SJCRH30 (cell line): ENCODE measurements around the gene RPS6KB2. TPM values are rescaled to one million over a fixed set of nuclear protein-coding genes. Genes with fewer than 3 reads are reported as not detected.
"Not testable (repeated sequence)": the region's sequence is repeated elsewhere in the genome, so short reads cannot be mapped to it uniquely, and the experiment has no call there.

ENCODE experiments used
- DNase-seq, 2 experiments: peaks; one replicate each; pipeline ENCODE4 v3.0.0-alpha.2; 2015 to 2020
- H3K27ac ChIP-seq: fragments of 250-450 bp; sonication (Bioruptor Pico); 2 replicates; pipeline ENCODE4 v1.5.1; 2020; ENCODE audit warnings: mild to moderate bottlenecking, moderate library complexity
- H3K27me3 ChIP-seq: fragments of 250-450 bp; sonication (Bioruptor Pico); 2 replicates; pipeline ENCODE4 v1.5.1; 2020; ENCODE audit warnings: mild to moderate bottlenecking, moderate library complexity
- H3K36me3 ChIP-seq: fragments of 250-450 bp; sonication (Bioruptor Pico); 2 replicates; pipeline ENCODE4 v1.5.1; 2020; ENCODE audit warnings: mild to moderate bottlenecking, moderate library complexity
- H3K4me1 ChIP-seq: fragments of 250-450 bp; sonication (Bioruptor Pico); 2 replicates; pipeline ENCODE4 v1.5.1; 2020; ENCODE audit warnings: mild to moderate bottlenecking, moderate library complexity
- H3K4me3 ChIP-seq: fragments of 250-450 bp; sonication (Bioruptor Pico); 2 replicates; pipeline ENCODE4 v1.5.1; 2020; ENCODE audit warnings: mild to moderate bottlenecking, moderate library complexity
- H3K9me3 ChIP-seq: fragments of 250-450 bp; sonication (Bioruptor Pico); replicated peaks from 2 replicates; pipeline ENCODE4 v1.5.1; 2020; ENCODE audit warnings: mild to moderate bottlenecking, moderate library complexity
- total RNA-seq: library from RNA; depleted of rRNA; stranded (reverse); fragments of >200 nt; shearing (Covaris generic); gene quantifications from 2 replicates; pipeline ENCODE4 v1.2.3, GENCODE V29; 2014

Gene RPS6KB2
- total RNA-seq, 1 experiment from 2014 or later, result 33.5 TPM

DNA sequence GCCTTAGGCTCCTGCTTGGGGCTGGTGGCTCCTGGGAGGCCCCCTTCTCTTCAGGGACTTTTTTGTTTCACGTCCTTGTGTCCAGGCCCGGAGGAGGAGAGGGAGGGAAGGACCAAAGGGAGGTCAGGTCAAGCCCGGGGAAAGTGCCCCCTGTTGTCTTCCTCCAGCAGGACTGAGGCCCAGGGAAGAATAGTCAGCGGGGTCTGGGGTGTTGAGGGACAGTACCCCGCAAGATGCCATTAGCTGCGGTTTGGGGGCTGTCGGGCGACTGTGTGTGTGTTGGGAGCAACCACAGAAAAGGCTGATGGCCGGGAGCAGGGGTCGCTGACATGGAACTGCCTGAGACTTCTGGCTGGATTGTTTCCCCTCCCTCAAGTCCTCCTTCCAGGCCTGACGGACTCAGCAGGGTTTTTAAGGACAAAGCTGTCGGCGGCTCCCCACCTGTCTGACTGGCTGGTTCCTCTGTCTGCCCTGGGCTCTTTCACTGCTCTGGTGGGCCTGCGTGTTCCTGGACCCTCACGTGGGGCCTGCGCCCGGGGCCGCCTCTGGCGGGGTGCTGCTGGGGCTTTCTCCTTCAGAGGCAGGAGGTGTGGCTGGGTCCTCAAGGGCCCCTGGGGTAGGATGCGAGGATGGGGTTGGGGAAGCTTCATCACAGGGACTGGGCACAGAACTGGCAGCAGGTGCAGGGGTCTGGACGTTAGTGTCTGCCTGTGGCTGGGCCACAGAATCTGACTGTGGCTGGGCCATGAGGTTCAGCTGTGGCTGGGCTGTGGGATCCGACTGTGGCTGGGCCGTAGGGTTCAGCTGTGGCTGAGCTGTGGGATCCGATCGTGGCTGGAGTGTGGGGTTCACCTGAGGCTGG lies 22.7 kb downstream of the RPS6KB2 start:
- no peak for DNase-seq
- no peak overlapping the region for H3K27ac ChIP-seq

DNA sequence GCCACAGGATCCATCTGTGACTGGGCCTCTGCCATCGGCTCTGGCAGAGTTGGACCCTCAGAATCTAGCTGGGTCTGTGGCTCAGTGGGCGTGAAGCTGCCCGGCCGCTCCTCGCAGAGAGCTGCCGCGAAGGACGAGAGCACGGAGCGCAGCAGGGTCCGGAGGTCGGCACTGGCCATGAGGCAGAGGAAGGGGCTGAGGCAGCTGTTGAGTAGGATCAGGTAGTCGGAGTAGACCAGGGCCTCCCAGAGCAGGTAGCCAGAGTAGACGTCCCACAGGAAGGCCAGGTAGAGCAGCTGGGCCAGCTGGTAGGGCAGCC lies 23.3 kb downstream of the RPS6KB2 start:
- no peak overlapping the region for H3K27ac ChIP-seq

More for the DNA sequence above, 22.7 kb downstream of the RPS6KB2 start:
- H3K27me3 ChIP-seq, result no peaks in the 10 kb centered on the region
- no peak overlapping the region for H3K4me3 ChIP-seq
- H3K36me3 ChIP-seq, result no peaks in the 10 kb centered on the region
- H3K9me3 ChIP-seq, result no peaks in the 10 kb centered on the region
- no peaks in the 10 kb centered on the region for H3K4me1 ChIP-seq

DNA sequence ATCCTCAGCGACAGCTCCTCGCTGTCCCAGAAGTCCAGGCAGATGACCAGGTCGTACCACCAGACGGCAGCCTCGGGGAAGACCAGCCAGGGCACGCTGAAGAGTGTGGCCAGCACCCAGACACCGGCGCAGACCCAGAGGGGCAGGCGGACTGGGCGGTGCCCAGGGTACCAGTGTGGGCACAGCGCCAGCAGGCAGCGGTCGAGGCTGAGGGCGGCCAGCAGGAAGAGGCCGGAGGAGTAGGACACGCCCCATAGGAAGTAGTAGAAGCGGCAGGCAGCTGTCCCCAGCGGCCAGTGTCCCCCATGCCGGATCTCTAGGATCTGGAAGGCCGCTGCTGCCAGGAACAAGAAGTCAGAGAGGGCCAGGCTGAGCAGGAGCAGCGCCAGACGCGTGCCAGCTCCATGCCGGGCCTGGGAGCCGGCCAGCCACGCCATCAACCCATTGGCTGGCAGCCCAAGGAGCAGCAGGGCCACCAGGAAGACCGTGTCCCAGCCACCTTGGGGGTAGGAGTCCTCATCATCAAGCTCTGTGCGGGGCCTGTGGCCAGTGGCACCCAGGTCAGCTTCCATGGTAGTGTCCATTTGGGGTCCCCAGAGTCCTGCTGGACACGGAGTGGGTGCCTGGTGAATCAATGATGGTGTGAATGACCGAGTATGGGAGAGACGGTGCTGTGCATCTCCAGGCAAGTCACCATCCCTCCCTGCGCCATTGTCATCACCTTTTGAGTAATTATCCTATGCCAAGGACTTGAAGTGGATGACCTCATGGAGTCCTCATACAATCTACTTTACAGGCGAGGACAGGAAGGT lies 24.1 kb downstream of the RPS6KB2 start, which contains the start of gene GPR152:
Gene GPR152, minus strand, starts transcription at position 589 of the 812 bp plus-strand sequence. Its CDS starts 5 bp downstream, at position 584.
- DNase-seq, result peak; percentile 61 to 64

More for the DNA sequence above, 23.3 kb downstream of the RPS6KB2 start:
- Histone ChIP-seq H3K36me3 (no peaks in the 10 kb centered on the region), H3K4me1 (no peaks in the 10 kb centered on the region), H3K4me3 (no peak overlapping the region), H3K27me3 (no peaks in the 10 kb centered on the region), H3K9me3 (no peaks in the 10 kb centered on the region)
- no peak for DNase-seq

DNA sequence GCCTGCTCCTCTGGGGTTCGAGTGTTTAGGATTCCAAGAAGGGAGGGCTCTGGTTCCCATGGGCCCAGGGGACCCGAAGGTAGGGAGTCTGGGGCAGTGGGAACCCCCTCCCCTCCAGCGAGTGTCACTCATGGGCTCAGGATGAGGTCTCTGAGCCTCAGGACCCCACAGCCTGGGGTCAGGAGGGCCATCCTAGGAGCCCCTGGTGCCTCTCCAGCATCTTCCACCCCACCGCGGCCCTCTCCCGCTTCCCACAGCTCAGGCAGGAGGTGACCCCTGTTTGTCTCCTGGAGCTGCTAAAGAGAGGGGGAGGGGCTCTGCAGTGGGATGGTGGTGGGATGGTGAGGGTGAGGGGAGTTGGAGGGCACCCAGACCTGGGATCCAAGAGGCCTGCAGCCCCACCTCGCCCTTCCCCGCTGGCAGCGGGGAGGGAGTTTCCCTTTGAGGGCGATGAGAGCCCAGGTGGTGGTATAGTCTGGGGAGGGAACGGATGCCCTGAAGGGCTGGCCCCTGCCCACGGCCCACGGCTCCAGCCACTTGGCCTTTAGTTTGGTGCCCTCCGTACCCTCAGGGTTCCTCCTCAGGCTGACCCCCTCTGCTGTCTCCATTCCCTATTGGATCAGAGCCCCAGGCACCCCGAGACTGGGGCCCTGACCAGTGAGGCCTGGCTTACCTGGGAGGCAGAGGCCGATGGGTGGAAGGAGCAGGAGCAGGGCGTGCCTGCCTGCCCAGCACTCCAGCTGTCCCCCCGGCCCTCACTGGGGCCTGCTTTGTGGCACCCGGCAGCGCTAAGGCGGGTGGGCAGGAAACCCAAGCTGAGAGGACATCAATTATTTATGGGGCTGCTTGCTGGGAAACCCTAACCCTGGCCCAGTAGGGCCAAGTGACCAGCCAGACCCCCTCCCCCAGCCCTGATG lies 25.8 kb downstream of the RPS6KB2 start:
- H3K4me1 ChIP-seq, result no peaks in the 10 kb centered on the region
- no peak for DNase-seq
- no peaks in the 10 kb centered on the region for H3K27me3 ChIP-seq
- H3K27ac ChIP-seq, result no peak overlapping the region
- no peak overlapping the region for H3K4me3 ChIP-seq
- no peaks in the 10 kb centered on the region for H3K36me3 ChIP-seq
- no peaks in the 10 kb centered on the region for H3K9me3 ChIP-seq

More for the DNA sequence above, 24.1 kb downstream of the RPS6KB2 start, which contains the start of gene GPR152:
- peak within 1 kb of the TSS; percentile 49 for H3K4me3 ChIP-seq
- H3K27ac ChIP-seq, result no peak within 1 kb of the TSS
- no peaks in the 10 kb centered on the region for H3K36me3 ChIP-seq
- H3K4me1 ChIP-seq, result no peaks in the 10 kb centered on the region
- H3K27me3 ChIP-seq, result no peaks in the 10 kb centered on the region
- H3K9me3 ChIP-seq, result no peaks in the 10 kb centered on the region

DNA sequence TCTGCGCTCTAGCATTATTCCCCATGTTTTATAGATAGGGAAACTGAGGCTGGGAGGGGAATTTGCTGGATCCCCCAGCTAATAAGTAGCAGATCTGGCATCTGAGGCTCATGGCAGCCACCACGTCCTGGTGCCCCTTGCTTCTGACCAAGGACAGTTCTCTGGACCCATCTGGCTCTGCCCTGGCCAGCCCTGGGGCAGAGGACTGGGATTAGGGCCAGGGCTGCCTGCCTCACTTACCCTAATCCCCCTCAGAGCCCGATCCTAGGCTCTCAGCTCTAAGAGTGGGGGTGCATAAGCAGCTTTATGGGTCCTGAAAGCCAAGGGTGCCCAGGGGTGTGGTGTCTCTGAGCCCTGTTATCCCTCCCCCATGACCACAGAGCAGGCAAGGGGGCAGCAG lies 26.8 kb downstream of the RPS6KB2 start, which contains the start of gene CABP4:
Gene CABP4, plus strand, starts transcription at position 301 of the 400 bp plus-strand sequence. Its CDS starts 70 bp downstream, at position 371.
- Histone ChIP-seq H3K4me3 (no peak within 1 kb of the TSS), H3K4me1 (no peaks in the 10 kb centered on the region), H3K36me3 (no peaks in the 10 kb centered on the region), H3K27me3 (no peaks in the 10 kb centered on the region), H3K27ac (no peak within 1 kb of the TSS), H3K9me3 (no peaks in the 10 kb centered on the region)
- no peak for DNase-seq

DNA sequence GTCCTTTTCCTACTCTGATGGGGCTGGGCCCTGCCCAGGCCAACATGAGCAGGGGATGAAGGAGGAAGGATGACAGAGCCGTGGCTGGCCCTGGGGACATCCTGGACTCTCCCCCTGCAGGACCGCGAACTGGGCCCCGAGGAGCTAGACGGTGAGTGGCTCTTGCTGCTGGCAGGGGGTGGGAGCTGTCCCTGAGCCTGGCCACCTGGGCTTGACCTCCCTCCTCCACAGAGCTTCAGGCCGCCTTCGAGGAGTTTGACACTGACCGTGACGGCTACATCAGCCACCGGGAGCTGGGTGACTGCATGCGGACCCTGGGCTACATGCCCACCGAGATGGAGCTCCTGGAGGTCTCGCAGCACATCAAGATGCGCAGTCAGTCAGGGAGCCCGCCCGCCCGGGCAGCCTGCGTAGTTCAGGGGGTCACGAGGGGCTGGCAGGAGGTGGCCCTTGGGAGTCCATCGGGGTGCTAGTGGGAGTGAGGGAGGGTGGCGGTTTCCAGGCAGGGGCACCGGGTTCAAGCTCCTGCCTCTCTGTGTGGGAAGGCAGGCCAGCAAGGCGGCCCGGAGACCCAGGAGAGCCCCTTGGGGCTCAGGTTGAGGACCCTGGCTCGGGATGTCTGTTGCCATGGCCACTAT lies 27.9 kb downstream of the RPS6KB2 start:
- Histone ChIP-seq H3K4me3 (no peak overlapping the region), H3K27ac (no peak overlapping the region), H3K9me3 (no peaks in the 10 kb centered on the region), H3K36me3 (no peaks in the 10 kb centered on the region), H3K4me1 (no peaks in the 10 kb centered on the region), H3K27me3 (no peaks in the 10 kb centered on the region)
- DNase-seq, result no peak

DNA sequence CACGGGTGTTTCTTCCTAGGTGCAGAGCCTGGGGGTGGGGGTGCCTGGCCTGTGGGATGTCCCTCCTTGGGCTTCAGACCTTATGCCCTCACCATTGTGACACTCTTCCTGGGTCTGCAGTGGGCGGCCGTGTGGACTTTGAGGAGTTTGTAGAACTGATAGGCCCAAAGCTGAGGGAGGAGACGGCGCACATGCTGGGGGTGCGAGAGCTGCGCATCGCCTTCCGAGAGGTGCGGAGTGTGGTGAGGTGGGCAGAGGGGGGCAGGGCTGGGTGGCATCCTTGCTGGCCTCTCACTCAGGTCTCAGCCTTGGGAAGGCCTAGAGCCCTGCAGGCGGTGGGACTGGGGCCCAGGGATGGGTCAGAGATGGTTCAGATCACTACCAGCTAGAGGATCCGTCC lies 29.2 kb downstream of the RPS6KB2 start:
- H3K9me3 ChIP-seq, result no peaks in the 10 kb centered on the region
- H3K4me1 ChIP-seq, result no peaks in the 10 kb centered on the region
- no peak overlapping the region for H3K4me3 ChIP-seq
- no peak for DNase-seq
- no peak overlapping the region for H3K27ac ChIP-seq
- H3K27me3 ChIP-seq, result no peaks in the 10 kb centered on the region
- H3K36me3 ChIP-seq, result no peaks in the 10 kb centered on the region

DNA sequence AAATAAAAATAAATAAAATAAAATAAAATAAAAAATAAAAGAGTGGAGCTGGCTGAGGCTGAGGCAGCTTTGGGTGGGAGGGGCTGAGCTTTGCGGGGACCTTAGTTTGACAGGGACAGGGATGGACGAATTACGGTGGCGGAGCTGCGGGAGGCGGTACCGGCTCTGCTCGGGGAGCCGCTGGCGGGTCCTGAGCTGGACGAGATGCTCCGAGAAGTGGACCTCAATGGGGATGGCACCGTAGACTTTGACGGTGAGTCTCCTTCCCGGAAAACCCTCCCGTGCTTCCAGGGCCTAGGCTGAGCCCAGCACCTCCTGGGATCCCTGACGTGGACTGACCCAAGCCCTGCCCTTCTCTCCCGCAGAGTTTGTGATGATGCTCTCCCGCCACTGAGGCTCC lies 30.0 kb downstream of the RPS6KB2 start:
- H3K4me1 ChIP-seq, result no peaks in the 10 kb centered on the region
- no peaks in the 10 kb centered on the region for H3K36me3 ChIP-seq
- H3K27ac ChIP-seq, result no peak overlapping the region
- H3K27me3 ChIP-seq, result no peaks in the 10 kb centered on the region
- no peak overlapping the region for H3K4me3 ChIP-seq
- H3K9me3 ChIP-seq, result no peaks in the 10 kb centered on the region
- DNase-seq, result no peak

DNA sequence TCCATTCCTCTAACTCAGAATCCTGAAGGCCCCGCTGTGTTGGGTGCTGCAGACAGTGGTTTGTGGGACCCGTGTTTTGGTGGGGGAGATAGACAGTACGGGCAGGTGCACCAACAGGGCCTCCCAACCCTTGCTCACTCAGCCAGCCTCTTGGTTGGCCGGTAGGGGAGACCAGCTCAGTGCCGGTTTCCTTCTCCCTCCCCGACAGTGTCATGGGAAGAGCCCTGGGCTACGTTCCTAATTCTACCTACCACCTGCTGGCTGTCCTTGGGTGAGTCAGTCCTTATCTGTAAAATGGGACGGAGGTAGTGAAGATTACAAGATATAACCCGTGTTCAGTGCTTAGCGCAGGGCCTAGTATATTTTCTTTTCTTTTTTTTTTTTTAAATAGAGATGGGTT lies 34.9 kb downstream of the RPS6KB2 start:
- H3K36me3 ChIP-seq, result no peaks in the 10 kb centered on the region
- H3K27me3 ChIP-seq, result no peaks in the 10 kb centered on the region
- no peak overlapping the region for H3K4me3 ChIP-seq
- H3K27ac ChIP-seq, result no peak overlapping the region
- H3K9me3 ChIP-seq, result no peaks in the 10 kb centered on the region
- no peaks in the 10 kb centered on the region for H3K4me1 ChIP-seq
- DNase-seq, result no peak

DNA sequence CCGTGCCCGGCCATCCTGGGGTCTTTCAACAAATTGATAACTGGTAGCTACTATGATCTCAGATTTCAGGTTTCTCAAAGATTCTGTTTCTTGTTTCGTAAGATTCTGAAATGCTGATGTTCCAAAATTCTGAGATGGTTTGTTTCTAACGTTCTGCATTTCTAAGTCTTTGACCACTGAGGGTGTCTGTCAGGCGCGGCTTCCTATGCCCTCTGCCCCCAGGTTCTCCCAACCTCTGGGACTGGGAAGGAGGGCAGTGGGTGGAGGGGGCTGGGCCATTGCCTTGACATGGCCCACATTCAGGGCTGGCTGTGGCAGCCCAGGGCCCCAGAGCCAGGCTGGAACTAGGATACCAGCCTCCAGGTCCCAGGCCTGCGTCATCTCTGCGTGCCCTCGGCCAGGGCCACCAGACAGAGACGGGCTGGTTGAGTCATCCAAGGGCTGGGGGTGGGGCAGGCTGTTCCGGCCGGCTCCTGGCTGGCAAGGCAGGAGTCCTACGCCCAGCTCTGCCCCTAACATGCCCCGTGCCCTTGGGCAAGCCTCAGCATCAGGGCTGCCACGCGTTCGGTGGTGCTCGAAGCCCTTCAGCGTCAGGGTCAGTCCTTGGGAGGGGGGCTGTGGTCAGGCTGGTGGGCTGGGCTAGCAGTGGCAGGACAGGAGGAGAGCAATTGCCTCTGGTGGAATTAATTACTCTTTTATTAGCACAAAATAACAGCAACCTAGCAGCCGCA lies 35.6 kb downstream of the RPS6KB2 start:
- no peaks in the 10 kb centered on the region for H3K27me3 ChIP-seq
- H3K4me3 ChIP-seq, result no peak overlapping the region
- no peaks in the 10 kb centered on the region for H3K36me3 ChIP-seq
- H3K4me1 ChIP-seq, result no peaks in the 10 kb centered on the region
- H3K27ac ChIP-seq, result no peak overlapping the region
- H3K9me3 ChIP-seq, result no peaks in the 10 kb centered on the region
- no peak for DNase-seq

DNA sequence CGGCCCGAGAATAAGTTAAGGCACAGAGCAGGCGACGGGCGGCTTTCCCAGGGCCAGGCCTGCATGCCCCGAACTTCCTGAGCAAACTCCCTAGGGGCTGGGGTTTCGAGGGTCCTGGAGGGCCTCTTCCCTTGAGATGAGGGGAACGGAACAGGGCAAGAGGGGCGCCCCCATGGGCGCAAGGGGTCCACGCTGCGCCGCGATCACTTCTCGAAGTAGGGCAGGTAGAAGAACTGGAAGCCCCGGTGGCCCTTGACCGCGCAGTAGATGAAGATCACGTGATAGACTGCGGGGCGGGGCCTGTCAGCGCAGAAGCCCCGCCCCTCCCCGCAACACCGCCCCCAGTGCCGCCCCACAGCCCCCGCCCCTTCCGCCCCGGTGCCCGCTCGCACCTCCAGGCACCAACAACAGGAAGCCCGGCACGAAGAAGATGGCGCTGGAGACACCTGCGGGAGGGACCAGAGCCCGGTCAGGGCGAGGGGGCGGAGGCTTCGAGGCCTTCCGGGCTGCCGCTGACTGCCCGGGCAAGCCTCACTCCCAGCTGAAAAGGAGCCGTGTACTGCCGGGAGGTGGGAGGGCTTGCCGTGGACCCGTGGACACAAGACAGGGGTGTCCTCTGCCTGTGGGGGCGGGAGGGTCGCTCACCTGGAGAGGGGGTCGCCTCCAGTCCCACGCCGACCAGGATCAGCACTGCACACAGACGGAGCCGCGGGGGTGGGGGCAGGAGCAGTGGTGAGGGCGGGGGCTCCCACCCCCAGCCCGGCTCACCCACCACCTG lies 36.3 kb downstream of the RPS6KB2 start:
- DNase-seq, result no peak
- Histone ChIP-seq H3K4me1 (no peaks in the 10 kb centered on the region), H3K27me3 (no peaks in the 10 kb centered on the region), H3K4me3 (no peak overlapping the region), H3K36me3 (no peaks in the 10 kb centered on the region), H3K9me3 (no peaks in the 10 kb centered on the region), H3K27ac (no peak overlapping the region)

DNA sequence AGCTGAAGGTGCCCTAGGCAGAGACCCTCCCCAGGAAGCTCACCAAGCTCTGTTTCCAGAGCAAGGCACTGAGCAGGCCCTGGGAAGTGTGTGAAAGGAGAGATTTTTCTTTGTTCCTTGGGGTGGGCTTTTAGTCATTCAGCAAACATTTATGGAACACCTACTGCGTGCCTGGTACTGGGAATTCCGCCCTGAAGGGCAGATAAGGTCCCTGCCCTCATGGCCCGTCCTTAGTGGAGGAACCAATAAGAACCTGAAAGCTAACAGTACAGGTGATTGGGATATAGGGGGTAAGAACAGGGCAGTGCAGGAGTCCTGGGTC lies 36.9 kb downstream of the RPS6KB2 start:
- Histone ChIP-seq H3K27me3 (no peaks in the 10 kb centered on the region), H3K9me3 (no peaks in the 10 kb centered on the region), H3K27ac (no peak overlapping the region), H3K4me1 (no peaks in the 10 kb centered on the region), H3K36me3 (no peaks in the 10 kb centered on the region), H3K4me3 (no peak overlapping the region)
- DNase-seq, result no peak

DNA sequence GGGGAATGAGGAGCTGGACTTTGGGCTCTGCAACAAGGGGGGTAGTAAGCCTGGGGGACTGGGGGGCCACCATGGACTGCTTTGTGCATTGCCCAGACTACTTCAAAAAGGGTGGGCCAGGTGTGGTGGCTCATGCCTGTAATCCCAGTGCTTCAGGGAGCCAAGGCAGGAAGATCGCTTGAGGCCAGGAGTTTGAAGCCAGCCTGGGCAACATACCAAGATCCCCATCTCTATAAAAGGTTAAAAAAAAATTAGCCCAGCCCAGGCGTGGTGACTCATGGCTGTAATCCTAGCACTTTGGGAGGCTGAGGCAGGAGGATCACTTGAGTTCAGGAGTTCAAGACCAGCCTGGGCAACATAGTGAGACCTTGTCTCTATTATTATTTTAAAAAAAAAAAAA lies 37.2 kb downstream of the RPS6KB2 start:
- not testable (repeated sequence) for H3K36me3 ChIP-seq, H3K4me1 ChIP-seq, H3K4me3 ChIP-seq, H3K27ac ChIP-seq, H3K9me3 ChIP-seq, DNase-seq, H3K27me3 ChIP-seq
